H4 (cell line): Measurements from ENCODE around the gene CSTA. TPM values are rescaled to one million over a fixed set of nuclear protein-coding genes. Genes with fewer than 3 reads are reported as not detected.

Experiments used
- DNase-seq: peaks from one replicate; pipeline ENCODE4 v3.0.0-alpha.2; 2015; ENCODE audit warnings: low spot score
- total RNA-seq: library from RNA; depleted of rRNA; stranded (reverse); fragments of >200 nt; shearing (Covaris generic); gene quantifications from 2 replicates; pipeline ENCODE4 v1.2.3, GENCODE V29; 2014

Gene CSTA
- total RNA-seq, 1 experiment from 2014 or later: 62.1 TPM

GRCh38 chr3:122322095-122323075 lies 2.7 kb upstream of the CSTA start:
- DNase-seq: no peak

GRCh38 chr3:122325769-122326168 lies 721 bp downstream of the CSTA start:
- DNase-seq: no peak

GRCh38 chr3:122331886-122332285 lies 6.8 kb downstream of the CSTA start:
- no peak for DNase-seq

- DNase-seq: no peak
These were observed 7.5 kb downstream of the CSTA start for GRCh38 chr3:122332551-122332950.

GRCh38 chr3:122342803-122343202 lies 17.8 kb downstream of the CSTA start:
- DNase-seq: no peak

- DNase-seq: no peak
These were observed 18.6 kb downstream of the CSTA start for GRCh38 chr3:122343654-122344053.

- no peak for DNase-seq
These were observed 24.1 kb downstream of the CSTA start for GRCh38 chr3:122349171-122349570.

- DNase-seq: peak; percentile 26
These were observed 25.9 kb downstream of the CSTA start for GRCh38 chr3:122350814-122351418.

GRCh38 chr3:122351612-122352011 lies 26.6 kb downstream of the CSTA start:
- DNase-seq: no peak

GRCh38 chr3:122353215-122353614 lies 28.2 kb downstream of the CSTA start:
- no peak for DNase-seq

- DNase-seq: no peak
These were observed 28.9 kb downstream of the CSTA start for GRCh38 chr3:122353893-122354401.

- no peak for DNase-seq
These were observed 30.6 kb downstream of the CSTA start for GRCh38 chr3:122355612-122356011.

- peak; percentile 46 for DNase-seq
These were observed 31.4 kb downstream of the CSTA start for GRCh38 chr3:122356402-122356801.

- no peak for DNase-seq
These were observed 33.0 kb downstream of the CSTA start for GRCh38 chr3:122357828-122358702.

- DNase-seq: no peak
These were observed 33.6 kb downstream of the CSTA start for GRCh38 chr3:122358703-122359032.

- no peak for DNase-seq
These were observed 37.0 kb downstream of the CSTA start for GRCh38 chr3:122362026-122362425.

GRCh38 chr3:122364490-122364889 lies 39.4 kb downstream of the CSTA start:
- no peak for DNase-seq

- no peak for DNase-seq
These were observed 40.0 kb downstream of the CSTA start for GRCh38 chr3:122365073-122365472.

- peak; percentile 15 for DNase-seq
These were observed 40.7 kb downstream of the CSTA start for GRCh38 chr3:122365582-122366378.

- no peak for DNase-seq
These were observed 41.3 kb downstream of the CSTA start for GRCh38 chr3:122366379-122366749.

- DNase-seq: no peak
These were observed 49.0 kb downstream of the CSTA start for GRCh38 chr3:122374034-122374433.
